C4-2B (cell line): ENCODE measurements around the gene SEMA5A.

Experiments
- H3K27ac ChIP-seq: fragments of 450-650 bp; 2 replicates; pipeline ENCODE4 v1.5.1; 2017
- ZFX ChIP-seq: fragments of 450-650 bp; IDR thresholded peaks from 2 replicates; pipeline ENCODE4 v1.6.1; 2017
- TF ChIP-seq, protein P1 (sequence below): fragments of 450-650 bp; conservative IDR thresholded peaks from 2 replicates; pipeline ENCODE4 v1.5.1; 2017; ENCODE audit warnings: mild to moderate bottlenecking

SEMA5A gene

DNA sequence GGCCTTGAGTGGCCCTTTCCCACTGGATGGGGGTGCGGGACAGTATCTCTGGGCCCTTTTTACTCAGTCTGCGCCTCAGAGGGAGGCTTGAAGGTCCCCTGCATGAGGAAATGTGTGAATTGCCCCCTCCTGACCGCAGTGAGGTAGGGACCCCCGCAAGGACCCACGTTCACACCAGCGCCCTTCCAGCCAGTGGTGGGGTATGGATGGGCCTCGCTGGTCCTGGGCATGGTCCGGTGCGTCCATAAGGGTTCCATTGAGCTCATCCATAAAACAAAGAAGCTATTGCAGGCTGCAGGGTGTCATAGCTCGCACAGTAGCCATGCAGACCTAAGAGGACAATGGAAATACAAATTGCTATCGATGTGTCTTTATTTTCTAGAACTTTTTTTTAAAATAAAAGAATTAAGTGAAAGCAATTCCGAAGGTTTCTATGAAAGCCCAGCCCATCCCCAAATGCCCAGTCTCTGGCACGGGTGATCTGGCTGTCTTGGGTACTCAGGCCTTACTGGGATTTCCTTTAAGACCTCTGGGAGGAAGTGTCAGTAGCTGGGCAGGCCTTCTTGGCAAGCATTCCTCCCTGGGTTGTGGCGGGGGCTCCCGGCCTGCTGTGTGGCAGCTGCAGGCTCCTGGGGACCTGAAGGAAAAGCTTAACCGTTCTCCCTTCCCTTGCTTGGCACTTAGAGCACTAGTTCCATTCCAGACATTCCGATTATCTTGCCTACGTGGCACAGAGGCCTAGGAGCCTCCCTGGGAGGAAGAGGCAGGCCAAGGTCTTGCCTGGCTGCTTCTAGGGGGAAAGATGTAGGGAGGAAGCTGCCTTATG is 1.5 kb upstream of the SEMA5A start:
- TF ChIP-seq, protein P1, sequence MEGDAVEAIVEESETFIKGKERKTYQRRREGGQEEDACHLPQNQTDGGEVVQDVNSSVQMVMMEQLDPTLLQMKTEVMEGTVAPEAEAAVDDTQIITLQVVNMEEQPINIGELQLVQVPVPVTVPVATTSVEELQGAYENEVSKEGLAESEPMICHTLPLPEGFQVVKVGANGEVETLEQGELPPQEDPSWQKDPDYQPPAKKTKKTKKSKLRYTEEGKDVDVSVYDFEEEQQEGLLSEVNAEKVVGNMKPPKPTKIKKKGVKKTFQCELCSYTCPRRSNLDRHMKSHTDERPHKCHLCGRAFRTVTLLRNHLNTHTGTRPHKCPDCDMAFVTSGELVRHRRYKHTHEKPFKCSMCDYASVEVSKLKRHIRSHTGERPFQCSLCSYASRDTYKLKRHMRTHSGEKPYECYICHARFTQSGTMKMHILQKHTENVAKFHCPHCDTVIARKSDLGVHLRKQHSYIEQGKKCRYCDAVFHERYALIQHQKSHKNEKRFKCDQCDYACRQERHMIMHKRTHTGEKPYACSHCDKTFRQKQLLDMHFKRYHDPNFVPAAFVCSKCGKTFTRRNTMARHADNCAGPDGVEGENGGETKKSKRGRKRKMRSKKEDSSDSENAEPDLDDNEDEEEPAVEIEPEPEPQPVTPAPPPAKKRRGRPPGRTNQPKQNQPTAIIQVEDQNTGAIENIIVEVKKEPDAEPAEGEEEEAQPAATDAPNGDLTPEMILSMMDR = no peak
- TF ChIP-seq ZFX = no peak
- no peak overlapping the region for H3K27ac ChIP-seq

DNA sequence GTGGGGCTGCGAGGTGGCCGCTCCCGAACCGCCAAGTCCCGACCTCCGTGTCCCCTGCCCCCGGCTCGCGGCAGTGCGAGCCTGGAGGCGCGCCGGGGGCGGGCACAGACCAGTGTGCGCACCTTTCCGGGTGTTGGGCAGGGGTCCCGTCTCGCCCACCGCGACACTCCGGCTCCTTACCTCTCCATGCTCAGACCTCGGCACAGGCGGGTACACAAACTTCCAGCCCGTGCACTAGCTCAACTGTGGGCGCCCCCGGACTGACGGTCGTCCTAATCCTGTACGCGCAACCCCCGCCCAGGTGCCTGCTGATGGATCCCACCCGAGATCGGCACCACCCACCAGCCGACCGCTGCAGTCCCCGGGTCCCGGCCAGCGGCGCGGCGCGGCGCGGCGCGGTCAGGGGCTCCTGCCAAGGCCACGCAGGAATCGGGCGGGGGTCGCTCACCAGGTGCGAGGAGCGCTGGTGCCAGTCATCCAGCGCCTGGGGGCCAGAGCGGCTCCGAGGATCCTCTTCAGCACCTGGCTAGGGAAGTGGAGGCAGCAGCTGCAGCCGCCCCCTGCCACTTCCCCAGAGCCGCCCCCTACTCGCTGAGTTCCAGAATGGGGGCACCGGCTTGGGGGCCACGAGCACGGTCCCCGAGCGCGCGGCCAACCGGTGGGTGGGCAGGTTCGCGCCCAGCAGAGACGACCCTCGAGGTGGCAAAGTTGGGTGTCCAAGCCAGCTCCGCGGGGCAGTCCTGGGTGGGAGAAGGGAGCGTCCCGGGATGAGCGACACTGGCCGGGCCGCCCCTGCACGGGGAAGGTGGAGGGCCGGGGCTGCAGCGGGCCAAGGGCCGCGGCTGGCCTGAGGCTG is 511 bp downstream of the SEMA5A start:
- H3K27ac ChIP-seq = no peak overlapping the region; the same call in 1 of the 2 replicates
- TF ChIP-seq, protein P1 = no peak
- no peak for TF ChIP-seq ZFX

DNA sequence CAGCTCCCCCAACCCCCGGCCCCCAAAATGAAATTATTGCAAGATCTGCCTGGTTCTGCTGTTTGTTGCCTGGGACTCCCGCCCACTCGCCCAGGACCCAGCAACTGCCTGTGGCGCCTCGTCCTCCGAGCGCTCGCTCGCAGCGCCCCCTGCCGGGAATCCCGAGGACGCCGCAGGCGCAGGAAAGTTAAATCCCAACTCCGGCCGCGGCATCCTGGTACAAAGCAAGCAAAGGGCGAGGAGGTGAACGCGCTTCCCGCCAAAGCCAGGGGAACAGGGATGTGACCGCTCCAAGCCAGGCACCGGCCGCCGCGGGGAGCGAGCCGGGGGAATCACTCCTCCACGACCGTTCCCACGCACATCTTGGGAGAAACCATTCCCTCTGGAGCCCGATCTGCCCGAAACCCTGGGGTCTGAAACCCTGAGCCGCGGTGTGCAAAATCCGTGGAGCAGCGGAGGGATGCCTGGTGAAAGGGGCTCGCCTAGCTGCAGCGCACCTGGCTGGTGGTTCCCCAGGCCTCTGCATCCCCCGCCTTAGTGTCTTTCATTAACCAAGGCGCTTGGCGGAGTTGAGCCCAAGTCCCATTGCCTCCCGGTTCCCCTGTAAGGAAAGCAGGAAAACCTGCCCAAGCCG is 1.3 kb downstream of the SEMA5A start:
- H3K27ac ChIP-seq = no peak overlapping the region; the same call in 1 of the 2 replicates
- TF ChIP-seq, protein P1 = peak; percentile 98
- TF ChIP-seq ZFX = no peak

DNA sequence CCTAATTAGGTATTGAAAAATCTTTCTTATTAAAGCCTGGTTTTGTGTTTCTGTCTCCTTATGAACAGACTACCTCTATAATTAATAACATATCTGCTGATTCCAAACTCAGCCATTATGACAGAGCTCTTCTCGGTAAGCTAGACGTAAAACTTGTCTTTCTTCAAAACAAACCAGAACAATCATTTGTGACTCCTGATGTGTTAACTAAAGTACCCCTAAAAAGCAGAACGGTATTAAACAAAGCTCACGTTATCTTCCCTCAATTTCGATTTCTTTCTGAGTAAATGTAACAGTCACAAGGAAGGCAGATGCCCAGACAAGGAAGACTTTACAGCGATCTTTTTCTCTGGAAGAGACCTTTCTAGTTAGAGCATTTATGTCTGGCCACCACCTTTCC is 1.8 kb downstream of the SEMA5A start:
- no peak overlapping the region for H3K27ac ChIP-seq
- no peak for TF ChIP-seq ZFX
- TF ChIP-seq, protein P1 = no peak

DNA sequence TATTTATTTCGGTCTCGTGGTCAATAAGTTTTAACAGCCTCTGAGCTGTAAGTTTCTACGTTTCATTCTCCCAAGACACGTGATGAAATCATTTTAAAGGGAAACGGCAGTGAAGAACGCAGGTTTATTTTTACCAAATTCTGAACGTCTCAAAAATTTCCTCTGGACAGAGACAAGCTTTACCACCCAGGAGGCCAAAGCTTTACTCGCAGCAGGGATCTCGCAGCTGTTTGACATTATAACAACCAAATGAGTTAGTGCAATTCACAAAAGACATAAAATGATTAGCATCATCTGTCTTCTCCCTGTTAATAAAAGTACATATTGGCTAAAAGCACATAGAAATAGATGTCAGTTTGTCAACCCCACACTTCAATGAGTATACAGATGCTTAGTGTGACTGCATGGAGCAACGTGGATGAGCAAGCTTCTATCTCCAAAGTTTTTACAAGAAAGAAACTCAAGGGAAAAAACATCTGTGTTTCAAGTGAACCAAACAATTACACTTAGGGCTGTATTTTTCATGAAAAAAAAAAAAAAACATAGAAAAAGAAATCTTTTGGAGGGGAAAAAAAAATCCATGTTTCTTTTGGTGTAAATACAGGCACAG is 2.5 kb downstream of the SEMA5A start:
- H3K27ac ChIP-seq = no peak overlapping the region
- TF ChIP-seq, protein P1 = no peak
- TF ChIP-seq ZFX = no peak

DNA sequence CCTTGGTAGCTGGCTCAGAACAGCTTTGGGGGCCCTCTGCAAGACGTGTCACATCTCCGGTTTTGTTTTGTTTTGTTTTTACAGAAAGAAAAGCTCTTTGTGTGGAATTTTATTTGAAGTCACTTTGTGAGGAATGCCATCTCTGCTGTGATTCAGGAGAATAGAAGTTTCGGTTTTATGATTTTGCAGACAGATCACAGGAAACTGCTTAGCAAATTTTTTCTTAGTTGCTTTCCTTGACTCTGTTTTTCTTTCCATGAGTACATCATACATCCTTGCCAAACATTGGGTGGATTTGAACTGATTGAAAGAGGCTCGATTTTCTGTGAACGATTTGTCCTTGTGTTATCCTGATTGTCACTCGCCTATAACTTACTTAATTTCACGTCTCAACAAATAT is 5.1 kb downstream of the SEMA5A start:
- H3K27ac ChIP-seq = no peak overlapping the region
- no peak for TF ChIP-seq ZFX
- TF ChIP-seq, protein P1 = no peak
